HG02973 (cell line): ENCODE data around the gene MYOG.

ENCODE experiments used
- ATAC-seq: cut with Tn5 transposase; IDR thresholded peaks from one replicate; pipeline ENCODE4 v1.9.1; 2021; ENCODE audit warnings: moderate library complexity; ENCODE audit not compliant: unreplicated experiment

Gene MYOG

GRCh38 chr1:203085528-203086406, at the start of gene MYOG:
MYOG (minus strand) TSS chr1:203086012; CDS start chr1:203085961, 51 bp downstream.
- no peak for ATAC-seq

- no peak for ATAC-seq
Observed at GRCh38 chr1:203133970-203134725, 48.3 kb upstream of the MYOG start.

DNA sequence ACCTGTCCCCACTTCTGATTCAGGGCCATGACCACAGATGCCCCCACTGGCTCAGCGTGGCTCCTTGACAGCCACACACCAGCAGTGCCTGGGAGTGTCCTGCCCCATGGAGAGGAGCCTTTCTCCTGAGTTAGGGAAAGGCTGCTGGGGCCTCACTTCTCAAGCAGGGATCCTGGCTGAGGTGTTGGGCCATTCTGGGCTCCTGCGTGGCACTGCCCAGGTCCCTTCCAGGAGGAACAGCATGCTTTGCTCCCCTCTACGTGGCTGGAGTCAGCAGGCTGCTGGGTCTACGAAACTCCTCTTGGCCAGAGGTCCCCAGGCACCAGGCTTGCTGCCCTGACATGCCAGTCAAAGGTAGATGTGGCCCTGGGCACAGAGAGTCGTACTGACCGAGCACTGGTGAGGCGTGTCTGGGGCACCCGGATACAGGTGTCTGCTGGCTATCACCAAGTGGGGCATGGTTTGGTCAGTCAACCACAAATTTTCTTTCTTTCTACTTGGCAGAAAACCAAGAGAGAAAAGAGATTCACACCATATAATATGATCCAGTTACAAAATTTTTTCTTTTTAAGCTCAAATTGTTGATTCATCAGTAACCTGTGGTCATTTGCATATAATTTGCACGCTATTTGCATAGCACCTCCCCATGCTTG, 45.9 kb upstream of the MYOG start:
- ATAC-seq: no peak

DNA sequence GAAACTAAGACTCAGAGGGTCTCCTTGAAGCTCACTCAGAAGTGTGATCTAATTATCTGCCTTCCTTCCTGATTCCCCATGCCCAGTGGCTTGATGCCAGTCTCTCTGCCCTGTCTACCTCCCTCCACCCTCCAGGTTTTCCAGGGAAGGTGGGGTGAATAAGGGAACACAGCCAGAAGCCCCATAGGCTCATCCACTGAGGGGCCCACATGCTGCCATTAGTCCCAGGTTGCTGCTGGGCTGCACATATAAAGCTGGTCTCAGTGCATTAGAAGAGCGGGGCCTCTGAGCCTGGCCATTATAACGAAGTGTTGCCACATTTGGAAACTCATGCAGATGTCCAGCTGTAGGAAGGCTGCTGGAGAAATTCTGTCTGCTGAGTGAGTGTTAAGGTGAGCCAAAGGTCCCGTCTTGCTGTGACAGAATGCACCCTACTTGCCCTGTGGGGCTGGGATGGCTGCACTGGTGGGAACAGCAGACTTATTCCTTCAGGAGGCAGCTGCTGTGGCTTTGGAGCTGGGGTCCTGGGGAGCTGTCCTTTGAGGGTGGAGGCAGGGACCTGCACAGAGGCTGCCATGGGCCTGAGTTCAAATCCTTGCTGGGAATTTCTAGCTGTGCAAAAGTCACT, 44.7 kb upstream of the MYOG start:
- ATAC-seq: no peak

DNA sequence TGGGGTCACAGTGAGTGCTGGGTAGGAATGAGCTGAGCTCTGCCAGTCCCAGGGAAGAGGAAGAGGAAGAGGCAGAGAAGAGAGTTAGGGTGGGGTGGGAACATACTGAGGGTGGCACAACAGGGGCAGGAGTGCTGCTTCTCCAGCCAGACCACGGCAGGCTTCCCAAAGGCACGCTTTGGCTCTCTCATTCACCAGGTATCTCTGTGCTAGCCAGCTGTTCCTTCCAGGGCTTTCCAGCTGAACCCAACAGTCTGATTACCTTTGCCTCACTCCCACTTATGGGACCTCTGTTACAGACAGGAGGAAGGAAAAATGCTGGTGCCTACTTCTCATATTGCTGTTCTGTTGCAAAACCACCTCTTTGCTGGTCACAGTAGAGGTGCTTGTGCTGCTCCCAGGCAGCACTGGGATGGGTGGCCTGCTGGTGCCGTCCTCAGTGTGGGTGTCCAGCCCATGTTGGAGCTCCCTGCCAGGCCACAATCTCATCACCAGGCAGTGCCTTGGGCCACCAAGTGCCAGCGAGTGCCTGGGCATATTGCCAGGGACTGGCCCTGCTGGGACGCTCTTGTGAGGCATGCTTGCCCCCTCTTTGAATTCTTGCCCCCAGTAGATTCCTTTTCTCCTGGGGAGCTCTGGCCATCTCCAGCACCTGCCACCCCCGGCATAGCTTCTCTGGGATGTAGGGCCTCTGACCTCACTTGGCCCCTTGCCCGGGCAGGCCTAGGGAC, 43.9 kb upstream of the MYOG start:
- ATAC-seq: no peak

DNA sequence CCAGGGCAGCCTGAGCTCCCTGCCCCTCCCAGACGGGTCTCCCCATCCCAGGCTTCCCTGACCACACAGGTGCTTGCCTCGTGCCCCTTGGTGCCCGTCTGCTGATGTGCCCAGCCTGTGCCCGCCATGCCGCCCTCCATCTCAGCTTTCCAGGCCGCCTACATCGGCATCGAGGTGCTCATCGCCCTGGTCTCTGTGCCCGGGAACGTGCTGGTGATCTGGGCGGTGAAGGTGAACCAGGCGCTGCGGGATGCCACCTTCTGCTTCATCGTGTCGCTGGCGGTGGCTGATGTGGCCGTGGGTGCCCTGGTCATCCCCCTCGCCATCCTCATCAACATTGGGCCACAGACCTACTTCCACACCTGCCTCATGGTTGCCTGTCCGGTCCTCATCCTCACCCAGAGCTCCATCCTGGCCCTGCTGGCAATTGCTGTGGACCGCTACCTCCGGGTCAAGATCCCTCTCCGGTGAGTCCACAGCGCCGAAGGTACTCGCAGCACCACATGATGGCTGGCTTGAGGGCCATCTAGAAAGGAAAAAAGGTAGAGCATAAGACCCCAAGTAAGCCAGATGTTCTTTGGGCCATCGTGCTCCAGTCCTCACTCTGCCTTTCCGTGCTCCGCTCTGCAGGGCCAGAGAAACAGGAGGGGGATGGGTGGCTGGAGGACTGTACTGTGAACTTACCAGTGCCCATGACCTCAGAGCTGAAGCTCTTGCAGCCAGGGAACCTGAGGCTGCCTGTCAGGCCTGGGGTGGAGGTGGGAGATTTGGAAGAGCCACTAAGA, 43.1 kb upstream of the MYOG start:
- ATAC-seq: no peak

GRCh38 chr1:203128431-203128715, 42.6 kb upstream of the MYOG start:
- no peak for ATAC-seq

DNA sequence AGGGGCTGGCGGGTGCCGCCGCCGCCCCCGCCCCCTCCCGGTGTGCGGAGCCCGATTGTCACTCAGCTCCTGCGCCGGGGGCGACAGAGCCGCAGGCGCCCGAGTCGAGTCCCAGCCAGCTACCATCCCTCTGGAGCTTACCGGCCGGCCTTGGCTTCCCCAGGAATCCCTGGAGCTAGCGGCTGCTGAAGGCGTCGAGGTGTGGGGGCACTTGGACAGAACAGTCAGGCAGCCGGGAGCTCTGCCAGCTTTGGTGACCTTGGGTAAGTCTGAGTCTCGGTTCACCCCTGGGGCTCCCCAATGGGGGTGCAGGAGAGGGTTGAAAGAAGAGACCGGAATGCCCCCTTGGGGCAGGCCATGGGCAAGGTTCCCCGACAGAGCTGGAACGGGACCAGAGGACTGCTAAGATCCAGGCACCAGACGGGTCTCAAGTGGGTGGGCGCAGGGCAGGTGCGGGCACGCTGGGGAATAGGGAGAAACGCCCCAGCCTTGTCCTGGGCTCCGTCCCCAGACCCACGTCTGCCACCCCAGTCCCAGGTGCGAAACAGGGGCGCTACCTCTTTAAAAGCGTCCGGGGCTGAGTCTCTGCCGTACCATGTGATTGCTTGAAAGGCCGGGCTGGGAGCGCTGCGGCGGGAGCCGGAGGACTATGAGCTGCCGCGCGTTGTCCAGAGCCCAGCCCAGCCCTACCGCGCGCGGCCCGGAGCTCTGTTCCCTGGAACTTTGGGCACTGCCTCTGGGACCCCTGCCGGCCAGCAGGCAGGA, 42.0 kb upstream of the MYOG start, which contains the start of gene ADORA1:
ADORA1 (plus strand) TSS at position 61 of the 765 bp plus-strand sequence. CDS start 1,116 bp downstream, outside the sequence.
- ATAC-seq: no peak

- no peak for ATAC-seq
Observed at GRCh38 chr1:203126866-203127665, 41.3 kb upstream of the MYOG start.

- ATAC-seq: no peak
Observed at GRCh38 chr1:203126151-203126865, 40.5 kb upstream of the MYOG start.

DNA sequence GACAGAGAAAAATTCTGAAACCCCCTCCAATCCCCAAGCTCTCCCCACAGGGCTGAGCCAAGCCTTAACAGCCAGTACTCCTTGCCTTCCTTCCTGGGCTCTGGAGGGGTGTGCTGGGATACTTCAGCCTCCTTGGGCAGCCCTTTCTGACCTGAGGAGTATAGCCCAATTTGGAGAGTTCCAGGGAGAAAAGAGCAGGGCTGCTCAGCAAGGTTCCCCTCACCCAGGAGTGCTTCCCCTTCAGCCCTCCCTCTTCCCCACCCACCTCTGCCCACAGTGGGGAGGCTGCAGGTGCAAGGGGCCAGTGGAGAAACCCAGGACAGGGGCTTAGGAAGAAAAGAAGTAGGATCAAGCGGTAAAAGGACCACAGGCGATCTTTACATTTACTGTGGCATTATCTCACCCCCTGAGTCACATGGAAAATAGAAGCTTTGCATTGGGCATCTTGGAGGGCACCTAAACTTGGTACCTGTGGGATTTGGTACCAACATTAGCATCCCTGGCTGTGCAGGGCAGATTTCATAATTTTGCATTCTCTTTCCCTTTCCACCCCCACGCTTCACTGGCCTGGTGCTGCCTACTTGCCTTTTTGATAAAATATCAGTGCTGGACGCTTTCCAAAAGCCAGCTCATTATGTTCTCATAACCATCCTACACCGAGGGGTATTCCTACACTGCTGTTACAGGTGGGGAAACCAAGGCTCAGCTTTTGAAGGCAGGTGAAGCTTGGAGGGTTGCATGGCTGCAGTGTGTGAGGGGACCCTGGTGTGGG, 38.9 kb upstream of the MYOG start:
- ATAC-seq: no peak

GRCh38 chr1:203124011-203124410, 38.2 kb upstream of the MYOG start:
- ATAC-seq: no peak

DNA sequence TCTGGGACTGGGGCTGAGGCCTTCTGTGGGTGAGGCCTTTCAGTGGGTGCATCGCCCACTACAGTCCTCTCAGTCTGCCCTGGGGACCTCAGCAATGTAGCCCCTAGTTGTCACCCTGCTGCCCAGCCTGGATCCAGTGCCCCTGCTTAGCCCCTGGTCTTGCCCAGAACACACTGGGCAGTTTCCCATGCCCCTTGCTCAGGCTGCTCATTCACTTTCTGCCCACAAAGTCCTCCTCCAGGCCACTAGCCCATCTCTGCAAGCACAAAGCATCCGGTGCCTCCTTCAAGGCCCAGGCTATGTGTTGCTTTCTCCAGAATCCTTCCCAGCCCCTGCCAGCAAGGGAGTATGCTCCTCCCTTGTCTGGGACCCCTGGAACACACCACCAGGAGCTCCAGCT, 36.3 kb upstream of the MYOG start:
- no peak for ATAC-seq

DNA sequence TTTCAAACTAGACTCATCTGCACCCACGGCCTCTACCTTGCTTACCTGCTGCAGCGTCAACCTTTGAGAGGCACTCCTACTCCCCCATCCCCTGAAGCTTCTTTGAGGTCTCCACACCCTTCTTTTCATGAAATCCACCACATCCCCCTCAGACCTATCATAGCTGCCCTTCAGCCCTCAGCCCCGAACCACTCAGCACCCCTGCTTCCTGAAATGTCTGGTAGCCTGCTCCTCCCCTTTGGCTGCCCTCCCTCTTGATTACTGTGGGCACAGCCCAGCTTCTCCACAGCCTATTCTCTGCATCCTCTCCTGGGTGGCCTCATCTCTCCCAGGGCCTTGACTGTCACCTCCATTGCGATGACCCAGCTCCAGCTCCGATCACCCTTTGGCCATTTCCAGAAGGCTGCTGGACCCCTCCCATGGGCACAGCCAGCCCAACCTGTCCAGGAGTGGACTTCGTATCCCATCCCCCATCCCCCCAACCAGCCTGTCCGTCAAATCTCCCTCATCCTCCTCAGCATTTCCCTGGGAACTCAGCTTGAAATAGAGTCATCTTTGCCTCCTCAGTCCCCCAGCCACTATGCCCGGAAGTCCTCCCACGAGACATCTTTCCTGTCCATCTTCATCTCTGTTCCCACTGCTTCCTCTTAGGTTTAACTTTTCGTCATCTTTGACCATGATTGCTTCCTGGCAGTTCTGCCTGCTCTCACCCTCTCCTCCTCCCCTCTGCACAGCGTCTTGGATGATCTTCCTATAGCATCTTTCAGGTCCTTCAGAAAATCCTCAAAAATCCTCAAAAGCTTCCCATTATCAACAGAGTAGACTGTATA, 35.6 kb upstream of the MYOG start:
- no peak for ATAC-seq

DNA sequence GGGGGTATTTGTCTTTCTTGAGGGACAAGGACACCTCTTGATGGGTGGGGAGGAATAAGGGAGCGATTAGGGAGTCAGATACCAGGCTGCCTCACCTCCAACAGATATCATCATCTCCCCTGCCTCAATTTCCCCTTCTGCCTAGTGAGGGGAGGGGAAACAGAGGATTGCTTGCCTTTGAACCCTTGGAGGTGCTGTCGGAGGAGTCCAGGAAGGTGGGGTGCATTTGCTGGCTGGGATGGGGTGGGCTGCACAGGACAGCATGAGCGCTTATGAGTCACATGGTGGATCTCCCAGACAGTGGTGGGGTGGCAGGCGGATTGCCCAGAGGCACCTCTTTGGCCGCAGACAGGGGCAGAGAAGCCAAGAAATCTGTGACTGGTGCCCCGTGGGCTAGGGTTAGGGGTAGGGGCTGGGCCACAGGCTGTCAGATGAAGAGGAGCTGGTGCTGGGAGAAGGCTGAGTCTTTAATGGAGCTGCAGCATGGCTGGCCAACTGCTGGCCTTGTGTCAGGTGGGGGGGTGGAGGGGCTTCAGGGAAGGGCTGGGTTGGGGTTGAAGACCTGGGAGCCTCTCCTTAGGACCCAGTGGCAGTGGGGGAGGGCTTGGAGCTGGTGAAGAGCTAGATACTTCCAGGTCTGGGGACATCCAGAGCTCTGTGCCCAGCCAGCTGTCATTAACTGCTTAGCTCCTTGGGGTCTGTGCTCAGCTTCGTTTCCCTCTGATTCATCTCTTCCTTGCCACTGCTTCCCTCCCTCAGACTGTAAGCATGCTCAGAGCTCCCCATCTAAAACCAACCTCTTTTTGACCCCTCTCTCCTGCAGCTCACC, 34.7 kb upstream of the MYOG start:
- ATAC-seq: no peak
